ENCODE results near the gene PFDN1. TPM values are rescaled to one million over a fixed set of nuclear protein-coding genes. Genes with fewer than 3 reads are reported as not detected.
A peak's percentile ranks its signal among the peaks of the same experiment; 100 is the strongest.

The PFDN1 gene
- total RNA-seq, 6 experiments from 2014 or later: 9.8 to 30.8 (median 14.7) TPM

DNA sequence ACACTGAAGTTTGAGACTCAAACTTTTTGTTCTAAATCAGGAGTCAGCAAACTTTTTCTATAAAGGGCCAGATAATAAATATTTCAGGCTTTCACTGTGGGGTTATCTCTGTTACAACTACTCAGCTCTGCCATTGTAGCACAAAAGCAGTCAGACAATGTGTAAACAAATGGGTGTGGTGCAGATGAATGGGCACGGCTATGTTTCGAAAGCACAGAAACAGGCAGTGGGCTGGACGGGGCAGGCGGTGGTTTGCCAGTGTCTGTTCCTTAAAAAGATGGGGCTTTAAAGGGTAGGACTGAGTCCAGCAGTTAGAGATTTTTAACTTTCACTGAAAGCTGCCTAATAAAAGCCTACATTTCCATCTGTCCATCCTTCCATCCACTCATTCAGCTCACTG lies 48.9 kb downstream of the PFDN1 start:
- intact Hi-C loops (cut with DNase I): no loop called here

DNA sequence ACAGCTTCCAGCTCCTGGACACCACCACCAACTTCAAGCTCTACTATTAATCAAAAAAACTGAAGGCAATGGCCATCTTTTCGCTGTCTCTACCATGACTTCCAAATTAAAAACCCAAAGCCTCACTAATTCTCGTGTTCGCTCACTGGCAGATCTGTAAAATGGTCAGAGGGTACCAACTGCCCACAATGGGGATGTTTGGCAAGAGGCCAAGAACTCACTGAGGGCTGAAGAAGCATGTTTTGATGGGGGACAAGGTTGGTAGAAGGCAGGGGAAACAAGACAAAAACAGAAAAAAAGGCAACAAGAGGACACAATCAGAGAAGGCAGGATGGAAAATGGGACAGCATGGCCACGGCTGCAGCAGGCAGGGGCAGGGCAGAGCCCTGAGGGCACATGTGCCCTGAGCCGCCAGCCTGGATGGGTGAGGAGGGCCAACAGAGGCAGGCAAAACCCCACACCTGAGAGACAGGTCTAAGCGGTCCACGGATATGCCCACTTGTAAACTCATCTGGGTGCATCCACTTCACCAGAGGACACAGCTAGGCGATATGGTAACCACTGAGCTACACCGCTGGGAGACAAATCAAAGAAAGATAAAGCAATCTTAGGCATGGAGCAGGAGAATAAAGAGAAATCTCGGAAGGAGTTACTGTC lies 50.3 kb downstream of the PFDN1 start:
- intact Hi-C loops (cut with DNase I): no loop called here
- H3K4me1 ChIP-seq: no peaks in the 10 kb centered on the region
- H3K27me3 ChIP-seq: no peaks in the 10 kb centered on the region
- WGBS (ENCODE audit: insufficient coverage, low coverage, low lambda C conversion rate, missing lambda C conversion rate): 90% methylated on average over 8 of the region's 10 CpGs
- no peak for DNase-seq
- H3K36me3 ChIP-seq: no peaks in the 10 kb centered on the region
- no peak for ATAC-seq
- TF ChIP-seq, protein P1, sequence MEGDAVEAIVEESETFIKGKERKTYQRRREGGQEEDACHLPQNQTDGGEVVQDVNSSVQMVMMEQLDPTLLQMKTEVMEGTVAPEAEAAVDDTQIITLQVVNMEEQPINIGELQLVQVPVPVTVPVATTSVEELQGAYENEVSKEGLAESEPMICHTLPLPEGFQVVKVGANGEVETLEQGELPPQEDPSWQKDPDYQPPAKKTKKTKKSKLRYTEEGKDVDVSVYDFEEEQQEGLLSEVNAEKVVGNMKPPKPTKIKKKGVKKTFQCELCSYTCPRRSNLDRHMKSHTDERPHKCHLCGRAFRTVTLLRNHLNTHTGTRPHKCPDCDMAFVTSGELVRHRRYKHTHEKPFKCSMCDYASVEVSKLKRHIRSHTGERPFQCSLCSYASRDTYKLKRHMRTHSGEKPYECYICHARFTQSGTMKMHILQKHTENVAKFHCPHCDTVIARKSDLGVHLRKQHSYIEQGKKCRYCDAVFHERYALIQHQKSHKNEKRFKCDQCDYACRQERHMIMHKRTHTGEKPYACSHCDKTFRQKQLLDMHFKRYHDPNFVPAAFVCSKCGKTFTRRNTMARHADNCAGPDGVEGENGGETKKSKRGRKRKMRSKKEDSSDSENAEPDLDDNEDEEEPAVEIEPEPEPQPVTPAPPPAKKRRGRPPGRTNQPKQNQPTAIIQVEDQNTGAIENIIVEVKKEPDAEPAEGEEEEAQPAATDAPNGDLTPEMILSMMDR (IDR thresholded peaks at IDR 0.05): no peak
- TF ChIP-seq POLR2A (IDR thresholded peaks at IDR 0.05): no peak
- H3K27ac ChIP-seq: no peak overlapping the region
- H3K9me3 ChIP-seq: no peaks in the 10 kb centered on the region
- H3K4me3 ChIP-seq: no peak overlapping the region

More for the DNA sequence above, 48.9 kb downstream of the PFDN1 start:
- H3K9me3 ChIP-seq: no peaks in the 10 kb centered on the region
- no peak for DNase-seq
- 22% methylated on average over 4 of the region's 4 CpGs for WGBS (ENCODE audit: insufficient coverage, low coverage, low lambda C conversion rate, missing lambda C conversion rate)
- peak; percentile 39 to 67 (median 65) for ATAC-seq
- H3K27me3 ChIP-seq: no peaks in the 10 kb centered on the region
- no peaks in the 10 kb centered on the region for H3K4me1 ChIP-seq
- no peaks in the 10 kb centered on the region for H3K36me3 ChIP-seq
- TF ChIP-seq, protein P1 (IDR thresholded peaks at IDR 0.05): no peak
- no peak for TF ChIP-seq POLR2A (IDR thresholded peaks at IDR 0.05)
- H3K27ac ChIP-seq: no peak overlapping the region
- H3K4me3 ChIP-seq: no peak overlapping the region

GRCh38 chr5:140251527-140251973 lies 51.4 kb downstream of the PFDN1 start:
- ATAC-seq: peak in 3 of 4 donors; percentile 24 to 54 (median 33)
- no peaks in the 10 kb centered on the region for H3K4me1 ChIP-seq
- no peak overlapping the region for H3K4me3 ChIP-seq
- 40% methylated on average over 3 of the region's 5 CpGs for WGBS (ENCODE audit: insufficient coverage, low coverage, low lambda C conversion rate, missing lambda C conversion rate)
- H3K36me3 ChIP-seq: no peaks in the 10 kb centered on the region
- no peaks in the 10 kb centered on the region for H3K9me3 ChIP-seq
- TF ChIP-seq POLR2A (IDR thresholded peaks at IDR 0.05): no peak
- TF ChIP-seq, protein P1 (IDR thresholded peaks at IDR 0.05): no peak
- H3K27ac ChIP-seq: no peak overlapping the region
- DNase-seq: no peak
- H3K27me3 ChIP-seq: no peaks in the 10 kb centered on the region
- intact Hi-C loops (cut with DNase I): no loop called here

- H3K27ac ChIP-seq: no peak overlapping the region
- H3K4me1 ChIP-seq: no peaks in the 10 kb centered on the region
- H3K4me3 ChIP-seq: no peak overlapping the region
- DNase-seq (no peak), ATAC-seq (no peak)
- H3K27me3 ChIP-seq: no peaks in the 10 kb centered on the region
- no peaks in the 10 kb centered on the region for H3K9me3 ChIP-seq
- WGBS (ENCODE audit: insufficient coverage, low coverage, low lambda C conversion rate, missing lambda C conversion rate): 74% methylated on average over 6 of the region's 6 CpGs
- H3K36me3 ChIP-seq: peaks cover 0 to 3% (median under 1%) of the 10 kb centered on the region in 4 donors
- intact Hi-C loops (cut with DNase I): no loop called here
- no peak for TF ChIP-seq POLR2A (IDR thresholded peaks at IDR 0.05)
- TF ChIP-seq, protein P1 (IDR thresholded peaks at IDR 0.05): no peak
Measured at GRCh38 chr5:140250386-140250785, 52.5 kb downstream of the PFDN1 start.
